Thoracic aorta (tissue), 2 donors: ENCODE results near the gene CDK6. TPM values are rescaled to one million over a fixed set of nuclear protein-coding genes. Genes with fewer than 3 reads are reported as not detected.

Source experiments
- ATAC-seq: fragments of 150-250 bp; one replicate; pipeline ENCODE4 v1.8.0; 2017; ENCODE audit warnings: low read depth; ENCODE audit not compliant: insufficient number of reproducible peaks, low FRiP score
- DNase-seq: peaks from one replicate; pipeline ENCODE4 v3.0.0-alpha.2; 2020; ENCODE audit warnings: low spot score
- H3K27ac ChIP-seq, 2 donors: fragments of 200-600 bp; sonication (generic); 1 replicate in 1 of 2; 2 replicates in 1 of 2; pipeline ENCODE4 v1.5.1; 2016; ENCODE audit warnings: mild to moderate bottlenecking in 2 of 2, moderate library complexity in 2 of 2
- H3K27me3 ChIP-seq: fragments of 200-600 bp; sonication (generic); replicated peaks from 2 replicates; pipeline ENCODE4 v1.6.0; 2016; ENCODE audit warnings: mild to moderate bottlenecking; ENCODE audit not compliant: insufficient read depth
- H3K36me3 ChIP-seq: fragments of 200-600 bp; sonication (generic); one replicate; pipeline ENCODE4 v1.5.1; 2016
- H3K4me1 ChIP-seq, 2 donors: fragments of 200-600 bp; sonication (generic); 1 replicate in 1 of 2; 2 replicates in 1 of 2; pipeline versions ENCODE4 v1.5.1 to v1.6.0; 2016; ENCODE audit warnings: low read depth in 2 of 2, mild to moderate bottlenecking in 1 of 2; ENCODE audit not compliant: control insufficient read depth in 1 of 2
- H3K4me3 ChIP-seq: fragments of 200-600 bp; sonication (generic); 2 replicates; pipeline ENCODE4 v1.5.1; 2016; ENCODE audit warnings: mild to moderate bottlenecking
- H3K9me3 ChIP-seq: fragments of 200-600 bp; sonication (generic); 2 replicates; pipeline ENCODE4 v1.5.1; 2016
- CTCF ChIP-seq: fragments of 200-600 bp; sonication (generic); IDR thresholded peaks from one replicate; pipeline ENCODE4 v1.5.1; 2019; ENCODE audit warnings: antibody characterized with exemption
- total RNA-seq, 2 donors: library from RNA; depleted of rRNA; stranded (reverse); fragments of >200 nt; gene quantifications; one replicate each; pipeline versions ENCODE4 v1.1.0 to v1.2.3, GENCODE V29; 2016

The CDK6 gene
- total RNA-seq, 2 donors from 2014 or later, result 25.5 to 31.8 TPM

GRCh38 chr7:92625617-92626016, 210.8 kb downstream of the CDK6 start:
- no peak for TF ChIP-seq CTCF
- H3K27ac ChIP-seq, result no peak overlapping the region
- no peaks in the 10 kb centered on the region for H3K36me3 ChIP-seq
- peaks cover 6 to 16% of the 10 kb centered on the region in 2 donors for H3K4me1 ChIP-seq
- DNase-seq, result no peak
- H3K9me3 ChIP-seq, result no peaks in the 10 kb centered on the region
- ATAC-seq, result no peak
- H3K27me3 ChIP-seq, result no peaks in the 10 kb centered on the region
- H3K4me3 ChIP-seq, result no peak overlapping the region

- DNase-seq (no peak), ATAC-seq (no peak)
- H3K9me3 ChIP-seq, result no peaks in the 10 kb centered on the region
- no peak for TF ChIP-seq CTCF
- H3K4me3 ChIP-seq, result no peak overlapping the region
- H3K27ac ChIP-seq, result no peak overlapping the region
- peaks cover 7 to 20% of the 10 kb centered on the region in 2 donors for H3K4me1 ChIP-seq
- no peaks in the 10 kb centered on the region for H3K36me3 ChIP-seq
- no peaks in the 10 kb centered on the region for H3K27me3 ChIP-seq
Measured at GRCh38 chr7:92624298-92624996, 211.9 kb downstream of the CDK6 start.

- Histone ChIP-seq H3K4me1 (peaks cover 7 to 20% of the 10 kb centered on the region in 2 donors), H3K36me3 (no peaks in the 10 kb centered on the region), H3K27me3 (no peaks in the 10 kb centered on the region), H3K9me3 (no peaks in the 10 kb centered on the region), H3K27ac (no peak overlapping the region), H3K4me3 (no peak overlapping the region)
- TF ChIP-seq CTCF, result no peak
- no peak for DNase-seq
- ATAC-seq, result no peak
Measured at GRCh38 chr7:92623544-92623943, 212.8 kb downstream of the CDK6 start.

GRCh38 chr7:92622685-92623084, 213.7 kb downstream of the CDK6 start:
- no peaks in the 10 kb centered on the region for H3K9me3 ChIP-seq
- no peak for ATAC-seq
- H3K27me3 ChIP-seq, result no peaks in the 10 kb centered on the region
- H3K27ac ChIP-seq, result peak overlapping the region in 1 of 2 donors; percentile 20
- no peaks in the 10 kb centered on the region for H3K36me3 ChIP-seq
- H3K4me1 ChIP-seq, result peaks cover 7 to 20% of the 10 kb centered on the region in 2 donors
- no peak for DNase-seq
- H3K4me3 ChIP-seq, result no peak overlapping the region
- no peak for TF ChIP-seq CTCF

- Histone ChIP-seq H3K27me3 (no peaks in the 10 kb centered on the region), H3K9me3 (no peaks in the 10 kb centered on the region), H3K4me3 (no peak overlapping the region), H3K36me3 (no peaks in the 10 kb centered on the region), H3K27ac (peak overlapping the region; percentile 55 to 56), H3K4me1 (peaks cover 7 to 20% of the 10 kb centered on the region in 2 donors)
- no peak for DNase-seq
- TF ChIP-seq CTCF, result no peak
- no peak for ATAC-seq
Measured at GRCh38 chr7:92622030-92622429, 214.3 kb downstream of the CDK6 start.
